GM12891 (cell line): ENCODE data around the gene SKIL.

Source experiments
- PAX5 ChIP-seq: IDR thresholded peaks from 2 replicates; pipeline ENCODE4 v1.6.1; 2011; ENCODE audit warnings: low read length, moderate library complexity, mild to moderate bottlenecking; ENCODE audit not compliant: insufficient read depth, severe bottlenecking
- POLR2A ChIP-seq: IDR thresholded peaks from 2 replicates; pipeline ENCODE4 v1.6.1; 2011; ENCODE audit warnings: low read depth, low read length, control low read depth
- POLR2AphosphoS5 ChIP-seq: IDR thresholded peaks from 2 replicates; pipeline ENCODE4 v1.6.1; 2011; ENCODE audit warnings: low read depth, low read length, control low read depth
- POU2F2 ChIP-seq: IDR thresholded peaks from 2 replicates; pipeline ENCODE4 v1.6.1; 2011; ENCODE audit warnings: low read depth, mild to moderate bottlenecking, control low read depth, low read length, moderate library complexity
- SPI1 ChIP-seq: IDR thresholded peaks from 2 replicates; pipeline ENCODE4 v1.6.1; 2011; ENCODE audit warnings: low read depth, low read length, control low read depth
- TAF1 ChIP-seq: IDR thresholded peaks from 2 replicates; pipeline ENCODE4 v1.6.1; 2011; ENCODE audit warnings: low read depth, low read length, control low read depth

DNA sequence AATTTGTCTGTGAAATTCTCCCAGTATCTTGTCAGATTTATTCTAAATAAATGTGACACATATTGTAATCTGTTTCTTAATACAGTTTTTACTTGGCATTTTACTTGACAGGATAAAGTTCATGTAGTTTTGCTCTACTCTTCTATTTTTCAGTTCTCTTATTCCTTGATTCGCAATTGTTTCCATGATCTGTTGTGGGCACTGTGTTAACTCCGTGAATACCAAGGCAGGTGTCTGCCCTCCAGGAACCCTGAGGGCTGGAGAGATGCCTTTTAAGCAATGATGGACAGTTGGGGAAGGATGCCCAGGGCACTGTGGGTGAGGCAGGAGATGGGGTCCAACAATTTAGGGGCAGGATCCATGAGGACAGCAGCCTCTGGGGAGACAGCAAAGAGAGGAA is 64.2 kb downstream of the SKIL start:
- no peak for TF ChIP-seq POLR2A
- no peak for TF ChIP-seq POLR2AphosphoS5
- no peak for TF ChIP-seq TAF1
- no peak for TF ChIP-seq SPI1
- no peak for TF ChIP-seq PAX5
- no peak for TF ChIP-seq POU2F2
